UCSD-AML1 (cell line): ENCODE results near the gene SLC39A13.

ENCODE experiments used
- DNase-seq: peaks from one replicate; lab custom pipeline; 2025; ENCODE audit not compliant: unreplicated experiment; lab: John Stamatoyannopoulos, UW

SLC39A13 gene

DNA sequence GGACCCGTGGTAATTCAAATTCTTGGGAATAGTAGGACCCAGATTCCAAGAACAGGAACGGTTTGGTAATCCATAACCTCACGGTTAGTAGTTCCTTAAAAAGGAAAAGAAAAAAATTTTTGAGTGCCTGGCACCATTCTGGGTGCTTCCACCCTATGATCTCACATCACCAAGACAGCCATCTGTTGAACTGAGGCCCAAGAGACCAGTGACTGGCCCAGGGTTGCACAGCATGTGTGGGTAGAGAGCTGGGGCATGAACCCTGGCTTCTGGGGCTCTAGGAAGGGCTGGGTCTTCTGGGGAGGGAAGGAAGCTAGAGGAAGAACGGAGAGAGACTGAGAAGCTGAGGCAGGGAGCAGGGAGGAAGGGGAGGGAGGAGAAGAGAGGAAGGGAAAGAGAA lies 25.3 kb upstream of the SLC39A13 start:
- no peak for DNase-seq

DNA sequence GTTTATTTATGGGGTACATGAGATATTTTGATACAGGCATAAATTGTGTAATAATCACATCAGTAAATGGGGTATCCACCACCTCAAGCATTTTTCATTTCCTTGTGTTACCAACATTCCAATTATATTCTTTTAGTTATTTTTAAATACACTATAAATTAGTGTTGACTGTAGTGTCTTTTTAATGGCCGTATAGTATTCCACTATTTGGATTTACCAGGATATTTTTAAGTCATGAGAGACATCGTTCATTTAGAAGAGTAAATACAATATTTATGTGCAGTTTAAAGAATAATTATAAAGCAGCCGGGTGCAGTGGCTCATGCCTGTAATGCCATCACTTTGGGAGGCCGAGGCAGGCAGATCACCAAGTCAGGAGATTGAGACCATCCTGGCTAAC lies 23.9 kb upstream of the SLC39A13 start:
- no peak for DNase-seq

DNA sequence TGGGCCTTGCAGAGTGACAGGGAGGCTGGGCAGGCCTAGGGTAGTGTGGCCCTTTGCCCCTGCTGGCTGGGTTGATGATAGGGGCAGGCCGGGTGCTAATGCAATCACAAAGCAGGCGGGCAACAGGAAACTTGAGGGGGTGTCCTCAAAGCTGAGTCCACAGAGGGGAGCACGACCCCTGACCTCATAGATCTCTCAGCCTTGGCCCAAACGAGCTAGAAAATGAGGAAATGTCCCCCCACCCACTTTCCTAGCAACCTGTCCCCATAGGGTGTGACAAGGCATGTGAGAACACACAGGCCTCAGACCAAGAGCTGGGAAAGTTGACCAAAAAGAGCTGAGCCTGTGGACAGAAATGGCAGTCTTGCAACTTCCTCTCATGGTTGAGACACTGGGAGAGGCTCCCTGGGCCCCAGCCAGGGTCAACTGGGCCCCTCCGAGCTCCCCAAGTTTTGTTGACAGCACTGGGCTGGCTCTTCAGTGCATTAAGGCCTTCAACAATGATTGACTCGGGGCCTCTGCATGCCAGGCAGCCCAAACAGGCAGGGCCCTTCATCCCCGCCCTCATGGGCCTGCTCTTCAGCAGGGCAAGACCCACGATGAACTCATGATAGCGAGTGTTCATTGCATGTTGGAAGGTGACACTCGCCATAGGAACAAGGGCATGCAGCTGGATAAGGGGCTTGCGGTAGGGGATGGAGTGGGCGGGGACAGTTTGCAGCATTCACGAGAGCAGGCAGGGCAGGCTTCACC lies 20.3 kb upstream of the SLC39A13 start:
- no peak for DNase-seq

DNA sequence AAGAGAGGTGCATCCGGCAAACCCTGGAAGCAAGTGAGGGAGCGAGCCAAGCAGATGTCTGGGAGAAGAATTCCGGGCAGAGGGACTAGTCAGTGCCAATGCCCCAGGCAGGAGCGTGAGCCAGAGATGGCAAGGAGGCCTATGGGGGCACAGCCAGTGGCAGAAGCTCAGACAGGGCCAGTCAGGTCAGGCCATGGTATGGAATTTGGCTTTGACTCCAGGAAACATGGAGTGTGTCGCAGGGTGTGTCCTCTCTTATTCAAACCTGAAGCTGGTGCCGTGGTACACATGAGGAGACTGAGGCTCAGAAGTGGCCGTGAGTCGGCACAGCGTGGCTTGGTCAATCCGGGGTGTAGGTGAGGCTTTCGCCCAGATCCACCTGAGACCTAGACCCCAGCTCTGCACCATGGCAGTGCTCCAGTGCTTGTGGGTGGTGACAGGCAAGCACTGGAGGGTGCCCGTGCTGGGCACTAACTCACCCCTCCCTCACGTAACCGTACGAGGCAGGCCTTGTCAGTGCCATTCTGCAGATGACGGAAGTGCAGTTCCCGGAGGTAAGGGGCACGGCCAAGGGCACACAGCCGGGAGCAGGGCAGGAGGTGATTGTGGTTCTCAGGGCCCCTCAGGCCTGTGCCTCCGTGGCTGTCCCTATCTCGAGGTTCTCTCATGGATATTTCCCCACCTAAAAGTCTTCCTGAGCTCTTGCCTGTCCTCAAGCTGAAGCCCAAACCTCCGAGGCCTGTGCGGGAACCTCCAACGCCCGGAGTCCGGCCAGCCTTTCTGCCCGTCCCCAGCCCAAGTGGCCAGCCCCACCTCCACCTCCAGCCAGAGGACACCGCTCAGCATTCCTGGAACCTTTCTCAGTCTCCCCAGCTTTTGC lies 19.5 kb upstream of the SLC39A13 start:
- no peak for DNase-seq

DNA sequence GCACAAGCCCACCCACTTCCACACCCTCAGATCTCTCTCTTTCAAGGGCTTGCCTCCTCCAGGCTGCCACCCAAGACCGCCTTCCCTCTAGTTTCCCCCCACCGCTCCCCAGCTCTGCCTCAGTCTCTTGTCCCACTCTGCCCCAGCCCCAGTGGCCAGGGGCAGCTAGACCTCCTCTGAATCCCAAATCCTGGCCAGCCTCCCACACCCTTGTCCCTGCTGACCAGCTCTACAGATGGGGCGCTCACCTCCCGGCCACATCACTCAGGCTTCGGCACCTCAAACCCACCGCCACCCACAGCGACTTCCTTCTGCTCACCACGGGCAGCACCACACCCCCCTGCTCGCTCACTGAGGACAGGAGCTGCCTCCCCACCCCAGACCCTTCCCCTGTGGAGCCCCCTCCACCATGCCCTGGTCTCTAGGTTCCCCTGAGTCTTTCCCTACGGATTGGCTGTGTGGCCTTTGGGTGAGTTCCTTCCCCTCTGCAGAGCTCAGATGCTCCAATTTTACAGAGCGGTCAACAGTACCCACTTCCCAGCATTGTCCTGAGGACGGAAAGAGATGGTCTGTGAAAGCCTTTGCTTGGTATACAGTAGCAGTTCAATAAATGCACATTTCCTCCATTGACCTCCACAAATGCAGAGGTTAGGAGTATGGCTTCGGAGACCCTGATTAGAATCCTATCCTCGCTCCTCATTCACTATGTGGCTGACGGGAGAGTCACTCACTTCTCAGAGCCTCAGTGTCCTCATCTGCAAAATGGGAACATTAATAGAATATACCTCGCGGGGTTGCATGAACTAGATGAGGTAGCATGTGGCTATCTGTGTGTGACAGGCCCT lies 18.6 kb upstream of the SLC39A13 start:
- DNase-seq = no peak

DNA sequence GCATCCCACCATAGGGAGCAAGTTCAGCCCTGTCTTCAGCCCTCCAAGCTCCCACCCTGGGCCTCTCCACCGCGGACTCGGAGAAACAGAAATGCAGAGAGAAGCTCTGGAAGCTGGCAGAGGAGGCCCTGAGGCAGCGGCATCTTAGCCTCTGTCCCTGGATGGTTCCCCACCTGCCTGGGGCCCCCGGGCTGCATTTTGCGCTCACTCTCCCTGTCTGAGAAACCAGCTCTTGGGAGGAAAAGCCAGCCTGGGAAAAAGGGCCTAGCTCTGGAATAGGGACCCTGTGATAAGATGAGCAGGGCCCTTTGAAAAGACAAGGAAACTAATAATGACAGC lies 18.0 kb upstream of the SLC39A13 start:
- no peak for DNase-seq

DNA sequence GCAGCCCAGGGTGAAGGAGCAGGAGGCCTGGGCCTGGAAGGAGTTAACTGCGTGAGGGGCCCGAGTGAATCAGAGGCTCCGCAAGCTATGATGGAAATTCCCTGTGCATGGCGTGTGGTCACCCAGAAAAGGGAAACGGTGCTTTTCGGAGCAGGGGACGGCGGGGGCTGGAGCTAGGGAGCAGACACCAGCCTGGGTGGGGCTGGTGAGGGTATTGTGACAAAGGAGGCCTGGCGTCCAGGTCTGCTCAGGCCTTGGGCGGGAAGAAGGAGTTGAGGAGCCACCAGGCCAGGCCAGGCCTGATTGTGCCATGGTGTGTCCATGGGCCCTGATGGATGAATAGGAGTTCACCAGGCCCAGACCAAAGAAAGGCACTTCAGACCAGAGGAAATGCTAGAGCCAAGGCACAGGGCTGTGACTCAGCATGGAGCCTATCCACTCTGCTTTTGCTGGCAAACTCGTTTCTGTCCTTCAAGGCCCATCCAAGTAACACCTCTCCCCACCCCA lies 17.3 kb upstream of the SLC39A13 start:
- DNase-seq = peak; percentile 56

DNA sequence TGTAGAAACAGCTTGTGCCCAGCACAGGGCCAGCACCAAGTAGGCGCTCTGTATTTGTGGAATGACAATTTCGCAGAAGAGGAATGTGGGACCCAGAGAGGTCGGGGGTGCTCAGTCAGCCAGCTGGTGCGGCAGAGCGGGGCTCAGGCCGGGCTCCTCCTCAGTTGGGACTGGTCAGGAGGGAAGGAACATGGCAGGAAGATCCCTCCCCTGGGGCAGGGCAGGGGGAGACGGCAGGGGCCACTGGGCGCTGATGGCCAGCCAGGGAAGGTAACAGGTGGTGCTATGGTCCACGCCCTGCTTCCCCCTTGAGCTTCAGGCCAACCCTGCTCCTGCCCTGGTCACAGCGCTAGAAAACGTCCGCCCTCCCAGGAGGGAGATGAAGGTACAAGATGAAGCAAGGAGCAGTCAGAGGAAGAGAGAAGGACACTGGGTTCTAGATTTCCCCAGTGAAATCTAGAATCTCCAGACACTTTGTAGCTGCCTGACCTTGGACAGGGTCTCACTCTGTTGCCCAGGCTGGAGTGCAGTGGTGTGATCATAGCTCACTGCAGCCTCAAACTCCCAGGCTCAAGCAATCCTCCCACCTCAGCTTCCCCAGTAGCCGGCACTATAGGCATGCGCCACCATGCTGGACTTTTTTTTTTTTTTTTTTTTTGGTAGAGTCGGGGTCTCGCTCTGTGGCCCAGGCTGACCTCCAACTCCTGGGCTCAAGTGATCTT lies 16.5 kb upstream of the SLC39A13 start:
- no peak for DNase-seq

DNA sequence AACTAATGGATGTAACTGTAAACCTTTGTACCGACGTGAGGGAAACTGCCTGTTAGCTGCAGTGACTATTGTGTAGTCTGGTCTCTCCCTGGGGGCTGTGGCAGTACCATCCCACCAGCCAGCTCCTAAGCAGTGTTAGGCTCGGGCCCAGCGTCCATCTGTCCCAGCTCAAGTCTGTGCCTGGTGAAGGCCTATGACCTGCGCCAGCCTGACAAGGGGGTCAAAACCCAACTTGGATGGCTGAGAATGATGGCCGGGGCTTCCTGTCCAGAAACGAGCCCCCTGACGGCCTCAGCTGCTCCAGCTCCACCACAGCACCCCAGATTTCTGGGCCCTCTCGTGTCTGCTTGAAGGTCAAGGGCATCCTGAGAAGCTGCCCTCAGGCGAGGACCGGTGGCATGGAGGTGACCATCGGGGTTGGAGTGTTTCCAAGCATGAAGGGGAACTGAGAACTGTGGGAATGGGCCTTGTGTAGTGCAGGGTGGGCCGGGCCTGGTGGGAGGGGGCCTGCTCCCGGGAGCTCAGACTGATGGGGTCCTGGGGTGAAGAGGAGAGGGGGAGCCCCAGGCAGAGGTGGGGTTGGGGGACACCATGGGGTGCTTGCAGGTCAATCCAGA lies 15.7 kb upstream of the SLC39A13 start:
- no peak for DNase-seq

DNA sequence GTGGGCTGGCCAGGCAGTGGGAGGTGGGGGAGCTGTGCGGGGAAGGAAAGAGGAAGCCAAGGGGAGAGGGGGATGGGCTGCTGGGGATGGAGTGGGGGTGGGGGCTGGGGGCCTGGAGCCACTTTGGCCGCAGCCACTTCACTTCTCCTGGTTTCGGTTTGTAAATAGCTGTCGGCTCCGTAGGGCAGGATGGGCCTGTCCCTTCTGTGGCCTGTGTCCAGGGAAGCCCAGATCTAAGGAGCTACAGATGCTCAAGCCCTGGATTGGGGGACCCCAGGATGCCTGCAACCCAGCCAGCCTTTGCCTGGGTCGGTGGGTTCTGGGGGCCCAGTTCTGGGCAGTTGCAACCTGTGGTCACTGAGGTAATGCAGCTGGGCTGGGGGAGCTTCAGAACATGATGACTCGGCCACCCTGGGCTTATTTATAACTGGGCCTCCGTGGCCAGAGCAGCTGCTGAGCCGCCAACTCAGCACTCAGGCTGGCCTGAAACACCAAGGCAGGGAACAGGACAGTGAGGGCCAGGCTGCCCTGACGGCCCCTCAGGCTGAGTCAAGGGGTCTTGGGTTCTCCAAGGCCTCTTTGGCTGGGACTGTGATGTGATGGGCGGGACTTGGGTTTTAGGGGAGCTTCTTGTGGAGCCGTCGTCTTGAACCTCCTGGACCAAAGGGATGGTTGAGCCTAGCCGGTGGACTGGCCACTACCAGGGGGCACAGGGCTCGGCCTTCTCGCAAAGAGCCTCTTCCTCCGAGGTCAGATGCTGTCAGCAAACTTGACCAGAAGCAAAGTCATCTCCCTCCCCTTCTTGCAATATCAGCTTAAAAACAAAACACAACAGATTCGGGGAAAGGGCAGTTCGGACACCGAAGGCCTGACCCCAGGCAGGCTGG lies 15.0 kb upstream of the SLC39A13 start:
- DNase-seq = peak; percentile 71

DNA sequence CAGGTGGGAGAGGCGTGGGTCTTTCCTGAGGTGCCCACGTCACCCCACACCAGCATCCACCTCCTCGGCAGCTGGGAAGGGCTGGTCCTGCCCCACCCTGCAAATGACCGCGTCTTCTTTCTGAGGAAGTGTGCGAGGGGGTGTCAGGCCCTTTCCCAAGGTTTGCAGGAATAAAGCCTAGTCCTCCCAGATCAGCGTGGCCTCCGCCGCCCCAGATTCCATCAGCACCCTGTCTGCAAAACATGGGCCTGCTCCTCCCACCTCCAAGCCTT lies 14.4 kb upstream of the SLC39A13 start:
- no peak for DNase-seq

DNA sequence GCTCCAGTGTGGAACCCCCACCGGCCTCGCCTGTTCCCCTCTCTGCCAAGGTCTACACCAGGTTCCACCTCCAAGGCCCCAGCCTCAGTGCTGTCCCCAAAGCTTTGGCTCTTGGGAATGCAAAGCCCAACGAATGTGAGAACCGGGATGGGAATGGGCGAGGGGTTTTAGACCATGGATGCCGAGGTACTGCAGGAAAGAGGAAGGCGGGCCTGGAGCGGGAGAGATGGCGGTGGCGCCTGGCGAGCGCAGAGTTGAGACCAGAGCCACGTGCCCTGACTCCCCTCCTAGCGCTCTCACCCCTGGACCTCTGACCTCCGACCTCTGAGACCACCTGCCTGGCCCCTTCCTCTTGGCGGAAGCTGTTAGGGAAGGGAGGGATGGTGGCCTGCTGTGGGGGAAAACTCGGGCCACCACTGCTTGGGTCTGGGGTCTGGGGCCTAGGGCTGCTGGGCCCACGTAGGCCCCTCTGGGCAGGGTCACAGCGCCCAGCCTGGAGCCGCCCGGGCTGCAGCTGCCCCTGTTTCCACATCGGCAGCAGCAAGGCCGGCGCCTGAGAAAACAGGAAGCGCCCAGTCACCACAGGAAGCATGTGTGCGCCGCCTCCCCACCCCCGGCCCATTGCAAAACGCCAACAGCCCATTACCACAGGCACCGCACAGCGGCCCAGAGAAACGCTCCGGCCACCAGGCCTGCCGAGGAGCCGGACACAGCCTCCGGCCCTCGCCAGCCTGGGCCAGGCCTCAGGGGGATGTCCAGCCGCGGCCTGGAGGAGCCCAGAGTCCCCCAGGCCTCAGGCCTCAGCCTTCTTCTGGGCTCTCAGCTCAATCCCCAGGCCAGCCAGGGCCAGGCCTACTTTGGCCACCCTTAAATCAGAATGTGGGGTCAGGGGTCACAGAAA lies 13.8 kb upstream of the SLC39A13 start:
- DNase-seq = peak; percentile 88

DNA sequence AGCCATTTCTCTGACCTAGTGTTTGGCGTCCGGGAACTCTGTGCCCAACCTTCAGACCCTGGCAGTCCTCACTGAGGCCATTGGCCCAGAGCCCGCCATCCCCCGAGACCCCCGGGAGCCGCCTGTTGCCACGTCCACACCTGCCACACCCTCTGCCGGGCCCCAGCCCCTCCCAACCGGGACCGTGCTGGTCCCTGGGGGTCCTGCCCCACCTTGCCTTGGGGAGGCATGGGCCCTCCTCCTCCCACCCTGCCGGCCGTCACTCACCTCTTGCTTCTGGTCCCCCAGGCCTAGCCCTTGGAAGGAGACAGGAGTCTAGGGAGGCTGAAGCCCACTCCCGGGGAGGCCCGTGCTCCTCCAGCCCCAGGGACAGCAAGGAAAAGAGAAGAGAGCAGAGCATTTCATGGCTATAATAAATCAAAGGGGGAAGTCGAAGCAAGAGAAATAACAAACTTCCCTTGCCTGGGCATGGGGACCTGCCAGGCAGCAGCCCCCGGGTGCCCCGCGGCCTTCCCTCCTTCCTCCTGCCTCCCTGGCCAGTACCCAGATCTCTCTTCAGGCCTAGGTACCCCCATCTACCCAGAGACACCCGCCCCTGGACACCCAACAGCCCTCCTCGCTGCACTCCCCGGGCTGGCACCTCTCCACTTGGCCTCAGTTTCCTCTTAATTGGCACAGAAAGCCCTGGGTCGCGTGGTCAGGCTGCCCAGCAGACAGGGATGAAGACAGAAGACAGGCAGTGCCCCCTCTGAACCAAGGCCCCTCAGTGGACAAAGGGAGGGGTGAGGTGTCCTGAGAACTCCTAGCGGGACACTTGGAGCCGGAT lies 13.0 kb upstream of the SLC39A13 start:
- no peak for DNase-seq

DNA sequence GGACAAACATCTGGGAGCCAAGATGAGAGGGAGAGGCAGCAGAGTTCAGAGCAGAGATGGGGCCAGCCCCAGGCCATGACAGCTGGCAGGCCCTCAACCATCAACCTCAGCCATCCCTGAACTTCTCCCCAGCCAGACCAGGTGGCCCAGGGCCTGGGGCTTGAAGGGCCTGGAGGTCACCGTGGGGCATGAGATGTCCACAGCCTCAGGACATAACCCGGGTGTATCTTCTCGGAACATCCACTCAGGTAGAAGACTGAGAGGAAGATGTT lies 12.4 kb upstream of the SLC39A13 start:
- DNase-seq = no peak

DNA sequence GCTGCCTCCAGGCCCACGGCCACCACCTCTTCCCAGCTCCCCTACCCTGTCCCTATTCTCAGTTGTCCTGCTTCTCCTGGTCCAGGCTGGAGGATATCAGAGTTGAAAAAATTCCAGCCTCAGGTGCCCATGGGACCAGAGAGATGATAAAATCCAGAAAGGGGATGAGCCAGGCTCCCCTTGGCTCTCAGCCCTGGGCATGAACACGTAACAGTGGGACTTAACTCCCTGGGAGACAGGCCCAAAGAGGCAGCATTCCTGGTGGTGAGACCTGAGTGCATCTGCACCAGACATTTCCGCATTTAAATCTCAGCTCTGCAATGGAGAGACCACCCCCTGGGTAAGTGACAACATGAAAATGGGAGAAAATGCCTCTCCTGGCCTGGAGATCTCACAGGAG lies 10.4 kb upstream of the SLC39A13 start:
- DNase-seq = no peak

DNA sequence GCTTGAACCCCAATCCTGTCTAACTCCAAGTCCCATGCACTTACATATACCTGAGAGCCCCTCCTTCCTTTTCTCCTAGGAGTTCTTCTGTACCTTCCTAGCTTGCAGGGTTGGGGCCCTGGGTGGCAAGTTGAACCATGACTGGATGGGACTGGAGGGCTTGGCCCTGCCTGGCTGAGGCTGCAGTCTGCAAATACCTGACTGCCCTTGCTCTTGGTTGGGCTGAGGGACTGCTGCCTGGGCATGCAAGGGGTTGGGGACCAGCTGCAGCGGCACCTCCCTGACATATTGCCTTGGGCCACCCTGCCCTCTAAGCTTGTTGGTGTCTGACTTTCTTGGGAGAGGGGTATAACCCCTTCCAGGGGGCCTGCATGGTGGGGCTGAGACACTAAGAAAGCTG lies 9.8 kb upstream of the SLC39A13 start:
- DNase-seq = no peak

DNA sequence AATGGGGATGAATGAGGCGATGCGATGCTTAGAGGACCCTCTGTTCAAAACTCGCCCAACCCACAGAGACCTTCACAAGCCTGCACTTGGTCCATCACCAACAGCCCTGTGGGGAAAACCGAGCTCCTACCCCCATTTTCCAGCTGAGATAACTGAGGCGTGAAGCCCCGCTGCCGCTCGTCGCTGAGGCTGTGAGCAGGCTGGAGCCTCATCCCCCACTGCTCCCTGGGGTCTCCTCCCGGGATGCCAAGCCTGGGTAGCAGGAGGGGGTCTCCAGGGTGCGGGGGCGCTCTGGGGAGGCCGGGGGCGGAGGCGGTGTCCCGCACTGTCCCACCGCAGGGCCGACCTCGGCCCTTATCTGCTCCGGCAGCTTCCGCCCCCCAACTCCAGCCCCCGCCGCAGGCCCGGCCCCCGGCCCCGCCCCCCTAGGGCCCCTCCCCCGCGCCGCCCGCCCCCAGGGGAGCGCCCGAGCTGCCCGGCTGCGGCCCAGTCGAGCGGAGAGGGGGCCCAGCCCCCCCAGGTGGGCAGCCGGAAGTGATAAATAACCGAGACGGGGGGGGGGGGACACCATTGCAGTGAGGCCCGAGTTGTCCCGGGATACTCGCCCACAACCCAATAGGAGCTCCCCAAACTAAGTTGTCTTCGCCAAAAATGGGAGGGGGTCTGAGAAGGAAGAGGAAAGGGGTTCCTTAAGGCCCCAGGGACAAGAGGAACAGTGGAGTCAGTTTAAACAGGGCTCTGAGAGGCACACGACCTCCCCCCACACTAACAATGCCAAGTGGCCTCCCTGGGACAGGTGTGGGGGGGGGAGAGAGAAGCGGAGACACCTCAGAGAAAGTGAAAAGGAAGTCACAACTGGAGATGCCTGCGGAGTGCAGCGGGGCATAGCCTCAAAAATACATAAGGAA lies 8.3 kb upstream of the SLC39A13 start:
- DNase-seq = peak; percentile 71
